ENCODE data around the gene SELENOW. TPM values are rescaled to one million over a fixed set of nuclear protein-coding genes. Genes with fewer than 3 reads are reported as not detected.
"Not testable (repeated sequence)": the region's sequence is repeated elsewhere in the genome, so short reads cannot be mapped to it uniquely, and the experiment has no call there.

Gene SELENOW
- total and polyA plus RNA-seq, 4 donors, result 28.2 to 102 (median 67.4) TPM

GRCh38 chr19:47803148-47803547 lies 24.6 kb downstream of the SELENOW start:
- not testable (repeated sequence) for DNase-seq (ENCODE audit: low spot score); H3K4me1 ChIP-seq (ENCODE audit: control insufficient read depth in 4 of 4, insufficient read depth in 4 of 4, low read length in 3 of 4); H3K9ac ChIP-seq (ENCODE audit: low read depth in 1 of 2, low read length in 2 of 2); H3K4me3 ChIP-seq (ENCODE audit: low read depth in 1 of 3, low read length in 3 of 3); H3K27ac ChIP-seq (ENCODE audit: low read depth in 1 of 2, low read length in 2 of 2); H3K27me3 ChIP-seq (ENCODE audit: control insufficient read depth in 4 of 4, insufficient read depth in 4 of 4, low read length in 3 of 4); H3K9me3 ChIP-seq (ENCODE audit: control insufficient read depth in 4 of 4, low read length in 3 of 4); H3K36me3 ChIP-seq (ENCODE audit: control insufficient read depth in 4 of 4, insufficient read depth in 3 of 4, low read depth in 1 of 4, low read length in 3 of 4)
- WGBS, result 78% methylated on average over 21 of the region's 21 CpGs

GRCh38 chr19:47803671-47804070 lies 25.2 kb downstream of the SELENOW start:
- H3K4me1 ChIP-seq (ENCODE audit: control insufficient read depth in 4 of 4, insufficient read depth in 4 of 4, low read length in 3 of 4); H3K9ac ChIP-seq (ENCODE audit: low read depth in 1 of 2, low read length in 2 of 2); DNase-seq (ENCODE audit: low spot score); H3K9me3 ChIP-seq (ENCODE audit: control insufficient read depth in 4 of 4, low read length in 3 of 4); H3K4me3 ChIP-seq (ENCODE audit: low read depth in 1 of 3, low read length in 3 of 3); H3K27ac ChIP-seq (ENCODE audit: low read depth in 1 of 2, low read length in 2 of 2); H3K27me3 ChIP-seq (ENCODE audit: control insufficient read depth in 4 of 4, insufficient read depth in 4 of 4, low read length in 3 of 4); H3K36me3 ChIP-seq (ENCODE audit: control insufficient read depth in 4 of 4, insufficient read depth in 3 of 4, low read depth in 1 of 4, low read length in 3 of 4): not testable (repeated sequence)
- 89% methylated on average over 11 of the region's 12 CpGs for WGBS

DNA sequence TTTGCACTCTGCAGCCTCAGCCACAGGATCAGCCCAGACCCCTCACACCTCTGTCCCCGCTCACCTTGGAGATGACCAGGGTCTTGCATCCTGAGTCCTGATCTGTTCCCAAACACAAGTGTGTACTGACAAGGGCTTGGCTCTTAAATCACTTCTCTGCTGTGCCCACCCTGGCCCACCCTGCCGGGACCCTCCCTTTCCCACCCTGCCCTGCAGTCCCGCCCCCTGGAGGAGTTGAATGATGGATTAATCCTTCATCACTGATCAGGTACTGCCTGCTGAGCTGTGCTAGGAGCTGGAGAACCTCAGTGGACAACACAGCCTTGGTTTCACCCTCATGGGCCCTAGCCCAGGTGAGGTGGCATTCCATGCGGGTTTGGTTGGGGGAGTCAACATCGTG lies 25.9 kb downstream of the SELENOW start, which contains the start of gene TPRX1:
Gene TPRX1 (minus strand): TSS at position 101 of the 400 bp plus-strand sequence. CDS start 12 bp downstream, at position 89.
- not testable (repeated sequence) for H3K9me3 ChIP-seq (ENCODE audit: control insufficient read depth in 4 of 4, low read length in 3 of 4); H3K27me3 ChIP-seq (ENCODE audit: control insufficient read depth in 4 of 4, insufficient read depth in 4 of 4, low read length in 3 of 4); H3K4me3 ChIP-seq (ENCODE audit: low read depth in 1 of 3, low read length in 3 of 3); H3K4me1 ChIP-seq (ENCODE audit: control insufficient read depth in 4 of 4, insufficient read depth in 4 of 4, low read length in 3 of 4); H3K9ac ChIP-seq (ENCODE audit: low read depth in 1 of 2, low read length in 2 of 2); H3K27ac ChIP-seq (ENCODE audit: low read depth in 1 of 2, low read length in 2 of 2); DNase-seq (ENCODE audit: low spot score); H3K36me3 ChIP-seq (ENCODE audit: control insufficient read depth in 4 of 4, insufficient read depth in 3 of 4, low read depth in 1 of 4, low read length in 3 of 4)
- WGBS, result 66% methylated on average over 5 of the region's 5 CpGs

- Histone ChIP-seq H3K27me3 (ENCODE audit: control insufficient read depth in 4 of 4, insufficient read depth in 4 of 4, low read length in 3 of 4) (no peaks in the 10 kb centered on the region), H3K36me3 (ENCODE audit: control insufficient read depth in 4 of 4, insufficient read depth in 3 of 4, low read depth in 1 of 4, low read length in 3 of 4) (no peaks in the 10 kb centered on the region), H3K9me3 (ENCODE audit: control insufficient read depth in 4 of 4, low read length in 3 of 4) (no peaks in the 10 kb centered on the region), H3K27ac (ENCODE audit: low read depth in 1 of 2, low read length in 2 of 2) (no peak overlapping the region), H3K4me3 (ENCODE audit: low read depth in 1 of 3, low read length in 3 of 3) (no peak overlapping the region), H3K9ac (ENCODE audit: low read depth in 1 of 2, low read length in 2 of 2) (no peak overlapping the region), H3K4me1 (ENCODE audit: control insufficient read depth in 4 of 4, insufficient read depth in 4 of 4, low read length in 3 of 4) (no peaks in the 10 kb centered on the region)
- 81% methylated on average over 10 of the region's 10 CpGs for WGBS
- no peak for DNase-seq (ENCODE audit: low spot score)
- TF ChIP-seq RXRA (IDR thresholded peaks at IDR 0.05), result no peak
- TF ChIP-seq RAD21 (IDR thresholded peaks at IDR 0.05), result no peak
- TF ChIP-seq HNF4A (conservative IDR thresholded peaks at IDR 0.05), result no peak
- no peak for TF ChIP-seq CTCF (IDR thresholded peaks at IDR 0.05; ENCODE audit: low read depth, low read length, missing input control)
- TF ChIP-seq HNF4G (IDR thresholded peaks at IDR 0.05), result no peak
- no peak for TF ChIP-seq JUND (IDR thresholded peaks at IDR 0.05)
- no peak for TF ChIP-seq FOXA1 (IDR thresholded peaks at IDR 0.05)
- no peak for TF ChIP-seq FOXA2 (IDR thresholded peaks at IDR 0.05)
Measured at GRCh38 chr19:47805313-47805712, 26.8 kb downstream of the SELENOW start.

- DNase-seq (ENCODE audit: low spot score), result no peak
- no peaks in the 10 kb centered on the region for H3K36me3 ChIP-seq (ENCODE audit: control insufficient read depth in 4 of 4, insufficient read depth in 3 of 4, low read depth in 1 of 4, low read length in 3 of 4)
- 88% methylated on average over 6 of the region's 6 CpGs for WGBS
- no peaks in the 10 kb centered on the region for H3K9me3 ChIP-seq (ENCODE audit: control insufficient read depth in 4 of 4, low read length in 3 of 4)
- no peaks in the 10 kb centered on the region for H3K27me3 ChIP-seq (ENCODE audit: control insufficient read depth in 4 of 4, insufficient read depth in 4 of 4, low read length in 3 of 4)
- no peak overlapping the region for H3K4me3 ChIP-seq (ENCODE audit: low read depth in 1 of 3, low read length in 3 of 3)
- no peaks in the 10 kb centered on the region for H3K4me1 ChIP-seq (ENCODE audit: control insufficient read depth in 4 of 4, insufficient read depth in 4 of 4, low read length in 3 of 4)
- no peak overlapping the region for H3K27ac ChIP-seq (ENCODE audit: low read depth in 1 of 2, low read length in 2 of 2)
- no peak for TF ChIP-seq FOXA1 (IDR thresholded peaks at IDR 0.05)
- TF ChIP-seq CTCF (IDR thresholded peaks at IDR 0.05; ENCODE audit: low read depth, low read length, missing input control), result no peak
- no peak for TF ChIP-seq GABPA (IDR thresholded peaks at IDR 0.05 in 1 of 2, conservative IDR thresholded peaks at IDR 0.05 in 1 of 2)
- TF ChIP-seq EGR1 (IDR thresholded peaks at IDR 0.05; ENCODE audit: low read depth in 2 of 2), result no peak
- no peak for TF ChIP-seq YY1 (IDR thresholded peaks at IDR 0.05)
- no peak for TF ChIP-seq JUND (IDR thresholded peaks at IDR 0.05)
- TF ChIP-seq HNF4G (IDR thresholded peaks at IDR 0.05), result no peak
- TF ChIP-seq, protein P1, sequence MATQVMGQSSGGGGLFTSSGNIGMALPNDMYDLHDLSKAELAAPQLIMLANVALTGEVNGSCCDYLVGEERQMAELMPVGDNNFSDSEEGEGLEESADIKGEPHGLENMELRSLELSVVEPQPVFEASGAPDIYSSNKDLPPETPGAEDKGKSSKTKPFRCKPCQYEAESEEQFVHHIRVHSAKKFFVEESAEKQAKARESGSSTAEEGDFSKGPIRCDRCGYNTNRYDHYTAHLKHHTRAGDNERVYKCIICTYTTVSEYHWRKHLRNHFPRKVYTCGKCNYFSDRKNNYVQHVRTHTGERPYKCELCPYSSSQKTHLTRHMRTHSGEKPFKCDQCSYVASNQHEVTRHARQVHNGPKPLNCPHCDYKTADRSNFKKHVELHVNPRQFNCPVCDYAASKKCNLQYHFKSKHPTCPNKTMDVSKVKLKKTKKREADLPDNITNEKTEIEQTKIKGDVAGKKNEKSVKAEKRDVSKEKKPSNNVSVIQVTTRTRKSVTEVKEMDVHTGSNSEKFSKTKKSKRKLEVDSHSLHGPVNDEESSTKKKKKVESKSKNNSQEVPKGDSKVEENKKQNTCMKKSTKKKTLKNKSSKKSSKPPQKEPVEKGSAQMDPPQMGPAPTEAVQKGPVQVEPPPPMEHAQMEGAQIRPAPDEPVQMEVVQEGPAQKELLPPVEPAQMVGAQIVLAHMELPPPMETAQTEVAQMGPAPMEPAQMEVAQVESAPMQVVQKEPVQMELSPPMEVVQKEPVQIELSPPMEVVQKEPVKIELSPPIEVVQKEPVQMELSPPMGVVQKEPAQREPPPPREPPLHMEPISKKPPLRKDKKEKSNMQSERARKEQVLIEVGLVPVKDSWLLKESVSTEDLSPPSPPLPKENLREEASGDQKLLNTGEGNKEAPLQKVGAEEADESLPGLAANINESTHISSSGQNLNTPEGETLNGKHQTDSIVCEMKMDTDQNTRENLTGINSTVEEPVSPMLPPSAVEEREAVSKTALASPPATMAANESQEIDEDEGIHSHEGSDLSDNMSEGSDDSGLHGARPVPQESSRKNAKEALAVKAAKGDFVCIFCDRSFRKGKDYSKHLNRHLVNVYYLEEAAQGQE (IDR thresholded peaks at IDR 0.05), result no peak
- TF ChIP-seq FOXA2 (IDR thresholded peaks at IDR 0.05), result no peak
- no peak overlapping the region for H3K9ac ChIP-seq (ENCODE audit: low read depth in 1 of 2, low read length in 2 of 2)
Measured at GRCh38 chr19:47806435-47806834, 27.9 kb downstream of the SELENOW start.
